Activated naive CD4-positive, alpha-beta T cell treated with anti-CD3 and anti-CD28 coated beads, Interleukin-2, amount 10 ng/mL, durations not matched to agents 7 days and 5 days (primary cell): ENCODE results near the gene HARBI1.

Source experiments
- CTCF ChIA-PET: fragments of 350-600 bp; sonication (Branson Sonifier 250); formaldehyde crosslinking; loops from one replicate; lab custom pipeline; 2021; ENCODE audit warnings: antibody characterized with exemption; lab: Charles Lee
- DNase-seq: peaks from one replicate; pipeline ENCODE4 v3.0.0-alpha.2; 2020
- H3K27ac Mint-ChIP-seq: one replicate; pipeline ENCODE4 v1.8.0; 2021; ENCODE audit warnings: mild to moderate bottlenecking, moderate library complexity, mixed read lengths
- H3K27me3 Mint-ChIP-seq: one replicate; pipeline ENCODE4 v1.8.0; 2021; ENCODE audit warnings: mild to moderate bottlenecking, mixed read lengths
- H3K36me3 Mint-ChIP-seq: one replicate; pipeline ENCODE4 v1.8.0; 2021; ENCODE audit warnings: mixed read lengths
- H3K4me1 Mint-ChIP-seq: one replicate; pipeline ENCODE4 v1.8.0; 2021; ENCODE audit warnings: mixed read lengths
- H3K4me3 Mint-ChIP-seq: one replicate; pipeline ENCODE4 v1.8.0; 2021; ENCODE audit warnings: mild to moderate bottlenecking, moderate library complexity, mixed read lengths
- H3K9me3 Mint-ChIP-seq: one replicate; pipeline ENCODE4 v1.8.0; 2021; ENCODE audit warnings: mixed read lengths

HARBI1 gene

GRCh38 chr11:46618837-46619236, 1.8 kb upstream of the HARBI1 start:
- DNase-seq: no peak
- no peaks in the 10 kb centered on the region for H3K27me3 Mint-ChIP-seq
- H3K4me1 Mint-ChIP-seq: peaks cover 38% of the 10 kb centered on the region
- CTCF ChIA-PET: interaction anchor here (0.9 to 3.0 kb wide), 19 partner anchors 9 to 266 kb away, joined by 3 to 23 read pairs (median 5); partner anchors contain the start of gene AMBRA1
- H3K27ac Mint-ChIP-seq: no peak overlapping the region
- peaks cover 19% of the 10 kb centered on the region for H3K36me3 Mint-ChIP-seq
- peak overlapping the region; percentile 38 for H3K4me3 Mint-ChIP-seq
- H3K9me3 Mint-ChIP-seq: no peaks in the 10 kb centered on the region

- DNase-seq: no peak
- Mint-ChIP-seq H3K27ac (peak overlapping the region; percentile 98), H3K36me3 (peaks cover 19% of the 10 kb centered on the region), H3K9me3 (no peaks in the 10 kb centered on the region), H3K4me1 (peaks cover 38% of the 10 kb centered on the region), H3K27me3 (no peaks in the 10 kb centered on the region), H3K4me3 (peak overlapping the region; percentile 91)
- CTCF ChIA-PET: interaction anchor here (0.6 to 3.0 kb wide), 24 partner anchors 10 to 266 kb away, joined by 3 to 23 read pairs (median 4); partner anchors contain the start of gene AMBRA1
Observed at GRCh38 chr11:46617972-46618314, 916 bp upstream of the HARBI1 start.

GRCh38 chr11:46616551-46617133, 385 bp downstream of the HARBI1 start:
- H3K27ac Mint-ChIP-seq: peak overlapping the region; percentile 98
- H3K9me3 Mint-ChIP-seq: no peaks in the 10 kb centered on the region
- peaks cover 12% of the 10 kb centered on the region for H3K36me3 Mint-ChIP-seq
- CTCF ChIA-PET: interaction anchor here (1.5 to 3.0 kb wide), 6 partner anchors 13 to 263 kb away, joined by 3 to 23 read pairs (median 9); no protein-coding TSS in a partner anchor
- peaks cover 41% of the 10 kb centered on the region for H3K4me1 Mint-ChIP-seq
- H3K27me3 Mint-ChIP-seq: no peaks in the 10 kb centered on the region
- DNase-seq: no peak
- H3K4me3 Mint-ChIP-seq: peak overlapping the region; percentile 91

GRCh38 chr11:46615756-46616155, 1.3 kb downstream of the HARBI1 start:
- peaks cover 7% of the 10 kb centered on the region for H3K36me3 Mint-ChIP-seq
- H3K4me1 Mint-ChIP-seq: peaks cover 37% of the 10 kb centered on the region
- peak overlapping the region; percentile 62 for H3K27ac Mint-ChIP-seq
- CTCF ChIA-PET: interaction anchor here (0.8 kb wide), 1 partner anchor 36 kb away, joined by 3 read pairs; no protein-coding TSS in a partner anchor
- no peaks in the 10 kb centered on the region for H3K27me3 Mint-ChIP-seq
- H3K4me3 Mint-ChIP-seq: no peak overlapping the region
- H3K9me3 Mint-ChIP-seq: no peaks in the 10 kb centered on the region
- no peak for DNase-seq

- CTCF ChIA-PET: interaction anchor here (1.1 kb wide), 1 partner anchor 72 kb away, joined by 3 read pairs; no protein-coding TSS in a partner anchor
- no peak overlapping the region for H3K27ac Mint-ChIP-seq
- DNase-seq: no peak
- H3K9me3 Mint-ChIP-seq: no peaks in the 10 kb centered on the region
- no peak overlapping the region for H3K4me3 Mint-ChIP-seq
- no peaks in the 10 kb centered on the region for H3K27me3 Mint-ChIP-seq
- peaks cover 19% of the 10 kb centered on the region for H3K4me1 Mint-ChIP-seq
- H3K36me3 Mint-ChIP-seq: no peaks in the 10 kb centered on the region
Observed at GRCh38 chr11:46612326-46612725, 4.7 kb downstream of the HARBI1 start.

- DNase-seq: no peak
- H3K9me3 Mint-ChIP-seq: no peaks in the 10 kb centered on the region
- no peaks in the 10 kb centered on the region for H3K36me3 Mint-ChIP-seq
- CTCF ChIA-PET: interaction anchor here (1.0 to 1.1 kb wide), 2 partner anchors 72 to 259 kb away, joined by 3 read pairs; no protein-coding TSS in a partner anchor
- no peak overlapping the region for H3K27ac Mint-ChIP-seq
- H3K4me1 Mint-ChIP-seq: peaks cover 19% of the 10 kb centered on the region
- H3K27me3 Mint-ChIP-seq: no peaks in the 10 kb centered on the region
- H3K4me3 Mint-ChIP-seq: no peak overlapping the region
Observed at GRCh38 chr11:46611526-46612304, 5.3 kb downstream of the HARBI1 start.

- no peaks in the 10 kb centered on the region for H3K36me3 Mint-ChIP-seq
- DNase-seq: no peak
- CTCF ChIA-PET: no interaction called here
- H3K4me1 Mint-ChIP-seq: peaks cover 5% of the 10 kb centered on the region
- H3K4me3 Mint-ChIP-seq: no peak overlapping the region
- no peaks in the 10 kb centered on the region for H3K27me3 Mint-ChIP-seq
- H3K9me3 Mint-ChIP-seq: no peaks in the 10 kb centered on the region
- no peak overlapping the region for H3K27ac Mint-ChIP-seq
Observed at GRCh38 chr11:46609386-46609785, 7.6 kb downstream of the HARBI1 start.

GRCh38 chr11:46607516-46607915, 9.5 kb downstream of the HARBI1 start:
- DNase-seq: no peak
- Mint-ChIP-seq H3K9me3 (no peaks in the 10 kb centered on the region), H3K36me3 (no peaks in the 10 kb centered on the region), H3K27ac (no peak overlapping the region), H3K4me3 (no peak overlapping the region), H3K27me3 (no peaks in the 10 kb centered on the region), H3K4me1 (peaks cover 5% of the 10 kb centered on the region)
- CTCF ChIA-PET: interaction anchor here (1.4 kb wide), 1 partner anchor 10 kb away, joined by 3 read pairs; the partner anchor contains the start of genes ATG13 and HARBI1

- no peak for DNase-seq
- Mint-ChIP-seq H3K27me3 (no peaks in the 10 kb centered on the region), H3K27ac (no peak overlapping the region), H3K36me3 (no peaks in the 10 kb centered on the region), H3K4me3 (no peak overlapping the region), H3K4me1 (no peaks in the 10 kb centered on the region), H3K9me3 (no peaks in the 10 kb centered on the region)
- CTCF ChIA-PET: no interaction called here
Observed at GRCh38 chr11:46604796-46605195, 12.2 kb downstream of the HARBI1 start.

- H3K9me3 Mint-ChIP-seq: no peaks in the 10 kb centered on the region
- CTCF ChIA-PET: interaction anchor here (1.2 kb wide), 1 partner anchor 11 kb away, joined by 3 read pairs; no protein-coding TSS in a partner anchor
- no peak overlapping the region for H3K27ac Mint-ChIP-seq
- no peaks in the 10 kb centered on the region for H3K36me3 Mint-ChIP-seq
- H3K27me3 Mint-ChIP-seq: no peaks in the 10 kb centered on the region
- DNase-seq: no peak
- no peaks in the 10 kb centered on the region for H3K4me1 Mint-ChIP-seq
- no peak overlapping the region for H3K4me3 Mint-ChIP-seq
Observed at GRCh38 chr11:46603704-46604308, 13.2 kb downstream of the HARBI1 start.

- Mint-ChIP-seq H3K36me3 (no peaks in the 10 kb centered on the region), H3K27me3 (no peaks in the 10 kb centered on the region), H3K4me3 (no peak overlapping the region), H3K9me3 (no peaks in the 10 kb centered on the region), H3K4me1 (peaks cover 2% of the 10 kb centered on the region), H3K27ac (no peak overlapping the region)
- no peak for DNase-seq
- CTCF ChIA-PET: no interaction called here
Observed at GRCh38 chr11:46601129-46601528, 15.9 kb downstream of the HARBI1 start.

GRCh38 chr11:46600194-46600960, 16.6 kb downstream of the HARBI1 start:
- H3K4me3 Mint-ChIP-seq: no peak overlapping the region
- H3K4me1 Mint-ChIP-seq: peaks cover 2% of the 10 kb centered on the region
- H3K27ac Mint-ChIP-seq: no peak overlapping the region
- H3K36me3 Mint-ChIP-seq: no peaks in the 10 kb centered on the region
- no peaks in the 10 kb centered on the region for H3K9me3 Mint-ChIP-seq
- H3K27me3 Mint-ChIP-seq: no peaks in the 10 kb centered on the region
- CTCF ChIA-PET: interaction anchor here (1.3 to 1.6 kb wide), 2 partner anchors 34 to 110 kb away, joined by 3 read pairs; no protein-coding TSS in a partner anchor
- no peak for DNase-seq

GRCh38 chr11:46599340-46600193, 17.5 kb downstream of the HARBI1 start:
- DNase-seq: no peak
- no peaks in the 10 kb centered on the region for H3K36me3 Mint-ChIP-seq
- H3K4me3 Mint-ChIP-seq: no peak overlapping the region
- H3K4me1 Mint-ChIP-seq: peaks cover 2% of the 10 kb centered on the region
- H3K9me3 Mint-ChIP-seq: no peaks in the 10 kb centered on the region
- no peaks in the 10 kb centered on the region for H3K27me3 Mint-ChIP-seq
- CTCF ChIA-PET: interaction anchor here (1.3 to 1.6 kb wide), 2 partner anchors 33 to 109 kb away, joined by 3 read pairs; no protein-coding TSS in a partner anchor
- H3K27ac Mint-ChIP-seq: no peak overlapping the region
